Measurements from ENCODE around the gene SMCO3.
"Not testable (repeated sequence)": the region's sequence is repeated elsewhere in the genome, so short reads cannot be mapped to it uniquely, and the experiment has no call there.

The SMCO3 gene

GRCh38 chr12:14765398-14765797, 48.6 kb downstream of the SMCO3 start:
- Histone ChIP-seq H3K4me3 (ENCODE audit: low read depth, low read length) (no peak overlapping the region), H3K36me3 (peaks cover 13% of the 10 kb centered on the region), H3K27ac (no peak overlapping the region), H3K9me3 (ENCODE audit: severe bottlenecking) (peaks cover 5% of the 10 kb centered on the region), H3K27me3 (ENCODE audit: insufficient read depth, low read depth, severe bottlenecking) (no peaks in the 10 kb centered on the region)
- DNase-seq, result no peak
- TF ChIP-seq, protein P1, sequence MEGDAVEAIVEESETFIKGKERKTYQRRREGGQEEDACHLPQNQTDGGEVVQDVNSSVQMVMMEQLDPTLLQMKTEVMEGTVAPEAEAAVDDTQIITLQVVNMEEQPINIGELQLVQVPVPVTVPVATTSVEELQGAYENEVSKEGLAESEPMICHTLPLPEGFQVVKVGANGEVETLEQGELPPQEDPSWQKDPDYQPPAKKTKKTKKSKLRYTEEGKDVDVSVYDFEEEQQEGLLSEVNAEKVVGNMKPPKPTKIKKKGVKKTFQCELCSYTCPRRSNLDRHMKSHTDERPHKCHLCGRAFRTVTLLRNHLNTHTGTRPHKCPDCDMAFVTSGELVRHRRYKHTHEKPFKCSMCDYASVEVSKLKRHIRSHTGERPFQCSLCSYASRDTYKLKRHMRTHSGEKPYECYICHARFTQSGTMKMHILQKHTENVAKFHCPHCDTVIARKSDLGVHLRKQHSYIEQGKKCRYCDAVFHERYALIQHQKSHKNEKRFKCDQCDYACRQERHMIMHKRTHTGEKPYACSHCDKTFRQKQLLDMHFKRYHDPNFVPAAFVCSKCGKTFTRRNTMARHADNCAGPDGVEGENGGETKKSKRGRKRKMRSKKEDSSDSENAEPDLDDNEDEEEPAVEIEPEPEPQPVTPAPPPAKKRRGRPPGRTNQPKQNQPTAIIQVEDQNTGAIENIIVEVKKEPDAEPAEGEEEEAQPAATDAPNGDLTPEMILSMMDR (IDR thresholded peaks at IDR 0.05; ENCODE audit: low read depth, low read length), result no peak

DNA sequence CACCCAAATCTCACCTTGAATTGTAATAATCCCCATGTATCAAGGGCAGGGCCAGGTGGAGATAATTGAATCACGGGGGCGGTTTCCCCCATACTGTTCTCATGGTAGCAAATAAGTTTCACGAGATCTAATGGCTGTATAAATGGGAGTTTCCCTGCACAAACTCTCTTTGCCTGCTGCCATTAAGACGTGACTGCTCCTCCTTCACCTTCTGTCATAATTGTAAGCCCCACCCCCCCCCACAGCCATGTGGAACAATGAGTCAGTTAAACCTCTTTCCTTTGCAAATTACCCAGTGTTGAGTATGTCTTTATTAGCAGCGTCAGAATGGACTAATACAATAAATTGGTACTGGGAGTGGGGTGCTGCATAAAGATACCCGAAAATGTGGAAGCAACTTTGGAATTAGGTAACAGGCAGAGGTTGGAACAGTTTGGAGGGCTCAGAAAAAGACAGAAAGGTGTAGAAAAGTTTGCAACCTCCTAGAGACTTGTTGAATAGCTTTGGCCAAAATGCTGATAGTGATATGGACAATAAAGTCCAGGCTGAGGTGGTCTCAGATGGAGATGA, 54.2 kb downstream of the SMCO3 start:
- H3K27me3 ChIP-seq (ENCODE audit: insufficient read depth, low read depth, severe bottlenecking); H3K36me3 ChIP-seq; H3K9me3 ChIP-seq (ENCODE audit: severe bottlenecking); DNase-seq; H3K4me3 ChIP-seq (ENCODE audit: low read depth, low read length); H3K27ac ChIP-seq: not testable (repeated sequence)

DNA sequence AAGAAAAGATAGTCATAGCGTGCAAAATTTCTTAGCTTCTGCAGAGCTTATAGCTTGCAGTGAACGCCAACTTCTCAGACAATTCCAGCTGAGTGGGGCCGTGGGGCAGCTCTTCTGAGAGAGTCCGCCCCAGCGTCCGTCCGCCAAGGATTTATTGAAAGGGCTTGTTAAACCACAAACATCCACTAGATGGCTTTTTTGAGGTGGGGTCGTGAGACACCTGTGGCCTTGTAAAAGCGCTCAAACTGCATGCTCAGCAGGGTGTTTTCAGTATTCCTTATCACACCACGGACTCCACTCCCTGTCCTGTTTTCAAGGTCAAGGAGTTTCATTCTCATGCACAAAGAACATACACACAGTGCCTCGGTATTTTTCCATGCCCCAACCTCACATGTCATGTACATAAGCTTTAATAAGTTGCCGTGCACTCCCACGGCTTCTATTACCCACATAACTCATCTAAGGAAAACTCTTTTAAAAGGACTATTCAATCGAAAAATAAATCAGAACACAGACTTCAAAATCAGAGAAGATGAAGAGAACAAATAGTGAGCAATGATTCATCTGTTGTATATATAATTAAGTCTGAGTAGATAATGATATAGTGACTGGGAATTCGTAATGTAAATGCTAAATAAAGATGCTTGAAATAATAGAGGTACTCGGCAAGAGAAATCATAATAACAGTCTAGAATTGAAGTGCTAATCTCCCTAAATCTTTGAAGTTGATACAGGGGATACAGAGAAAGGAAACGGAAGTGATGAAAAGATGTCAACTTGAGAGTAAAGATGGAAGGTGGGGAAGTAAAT, 57.4 kb downstream of the SMCO3 start:
- Histone ChIP-seq H3K36me3 (no peaks in the 10 kb centered on the region), H3K27ac (no peak overlapping the region), H3K9me3 (ENCODE audit: severe bottlenecking) (no peaks in the 10 kb centered on the region), H3K27me3 (ENCODE audit: insufficient read depth, low read depth, severe bottlenecking) (no peaks in the 10 kb centered on the region), H3K4me3 (ENCODE audit: low read depth, low read length) (no peak overlapping the region)
- DNase-seq, result peak; percentile 26
- TF ChIP-seq, protein P1 (IDR thresholded peaks at IDR 0.05; ENCODE audit: low read depth, low read length), result peak; percentile 38; the same call in 1 of the 2 replicates

All from WERI-Rb-1 (cell line).